SK-N-SH treated with all-trans-retinoic acid at 6 μM for 48 hours (cell line): ENCODE results near the gene PODNL1.
A peak's percentile ranks its signal among the peaks of the same experiment; 100 is the strongest.

ENCODE experiments used
- ATAC-seq: fragments of 200-7000 bp; cut with Tn5 transposase; 3 replicates; pipeline ENCODE4 v1.9.1; 2020; ENCODE audit warnings: mild to moderate bottlenecking, moderate library complexity
- ARNTL ChIP-seq: fragments of 450-650 bp; formaldehyde crosslinking; IDR thresholded peaks from 2 replicates; pipeline ENCODE4 v1.5.0; 2020; ENCODE audit warnings: low read depth, mild to moderate bottlenecking, moderate library complexity, borderline replicate concordance
- BACH2 ChIP-seq: fragments of 250-450 bp; sonication (Bioruptor Pico); IDR thresholded peaks from 2 replicates; pipeline ENCODE4 v1.9.0; 2021; ENCODE audit warnings: mild to moderate bottlenecking, borderline replicate concordance
- CREB5 ChIP-seq: fragments of 250-450 bp; sonication (Bioruptor Pico); IDR thresholded peaks from 2 replicates; pipeline ENCODE4 v1.5.1; 2020; ENCODE audit warnings: low read depth, mild to moderate bottlenecking, moderate library complexity
- CSDC2 ChIP-seq: fragments of 250-450 bp; sonication (Bioruptor Pico); IDR thresholded peaks from 2 replicates; pipeline ENCODE4 v1.5.0; 2020; ENCODE audit warnings: mild to moderate bottlenecking, moderate library complexity
- ESRRG ChIP-seq: fragments of 250-450 bp; sonication (Bioruptor Pico); IDR thresholded peaks from 2 replicates; pipeline ENCODE4 v1.6.1; 2021; ENCODE audit warnings: mild to moderate bottlenecking
- GLIS3 ChIP-seq: fragments of 250-450 bp; sonication (Bioruptor Pico); IDR thresholded peaks from 2 replicates; pipeline ENCODE4 v1.5.0; 2020; ENCODE audit warnings: mild to moderate bottlenecking, moderate library complexity
- ISL1 ChIP-seq: fragments of 250-450 bp; sonication (Bioruptor Pico); IDR thresholded peaks from 2 replicates; pipeline ENCODE4 v2.1.2; 2022; ENCODE audit warnings: mild to moderate bottlenecking, moderate library complexity
- OSR1 ChIP-seq: fragments of 250-450 bp; sonication (Bioruptor Pico); IDR thresholded peaks from 2 replicates; pipeline ENCODE4 v1.8.0; 2022; ENCODE audit warnings: moderate library complexity, mild to moderate bottlenecking, inconsistent platforms
- PATZ1 ChIP-seq: fragments of 250-450 bp; sonication (Bioruptor Pico); IDR thresholded peaks from 2 replicates; pipeline ENCODE4 v1.8.0; 2020; ENCODE audit warnings: mild to moderate bottlenecking, moderate library complexity, borderline replicate concordance
- POU6F1 ChIP-seq: fragments of 250-450 bp; sonication (Bioruptor Pico); IDR thresholded peaks from 2 replicates; pipeline ENCODE4 v1.8.0; 2021; ENCODE audit warnings: low read depth, mild to moderate bottlenecking, moderate library complexity, borderline replicate concordance
- PPARA ChIP-seq: fragments of 250-450 bp; sonication (Bioruptor Pico); IDR thresholded peaks from 2 replicates; pipeline ENCODE4 v1.5.0; 2020; ENCODE audit warnings: mild to moderate bottlenecking, borderline replicate concordance
- RARB ChIP-seq: fragments of 250-450 bp; sonication (Bioruptor Pico); IDR thresholded peaks from 2 replicates; pipeline ENCODE4 v1.8.0; 2021; ENCODE audit warnings: mild to moderate bottlenecking, moderate library complexity
- TOX ChIP-seq: fragments of 250-450 bp; sonication (Bioruptor Pico); IDR thresholded peaks from 2 replicates; pipeline ENCODE4 v1.8.0; 2021; ENCODE audit warnings: mild to moderate bottlenecking, moderate library complexity, borderline replicate concordance
- TSHZ2 ChIP-seq: fragments of 250-450 bp; sonication (Bioruptor Pico); IDR thresholded peaks from 2 replicates; pipeline ENCODE4 v1.5.0; 2020; ENCODE audit warnings: mild to moderate bottlenecking, moderate library complexity
- ZFP3 ChIP-seq: fragments of 250-450 bp; sonication (Bioruptor Pico); IDR thresholded peaks from 2 replicates; pipeline ENCODE4 v1.5.0; 2020; ENCODE audit warnings: mild to moderate bottlenecking, moderate library complexity
- ZNF565 ChIP-seq: fragments of 450-650 bp; formaldehyde crosslinking; conservative IDR thresholded peaks from 2 replicates; pipeline ENCODE4 v1.5.0; 2020; ENCODE audit warnings: low read depth, mild to moderate bottlenecking, moderate library complexity
- ZNF70 ChIP-seq: fragments of 450-650 bp; formaldehyde crosslinking; IDR thresholded peaks from 2 replicates; pipeline ENCODE4 v1.5.0; 2020; ENCODE audit warnings: mild to moderate bottlenecking, moderate library complexity
- ZNF8 ChIP-seq: fragments of 450-650 bp; formaldehyde crosslinking; IDR thresholded peaks from 2 replicates; pipeline ENCODE4 v1.5.0; 2020; ENCODE audit warnings: mild to moderate bottlenecking, moderate library complexity

PODNL1 gene

GRCh38 chr19:13987101-13987890, 49.1 kb upstream of the PODNL1 start (continued):
- no peak for TF ChIP-seq POU6F1 (CRISPR knock-in tag)
- TF ChIP-seq ARNTL (CRISPR knock-in tag): no peak
- no peak for TF ChIP-seq ZNF8
- TF ChIP-seq PPARA (CRISPR knock-in tag): no peak
- TF ChIP-seq ESRRG (CRISPR knock-in tag): no peak
- TF ChIP-seq ZNF565 (CRISPR knock-in tag): no peak

GRCh38 chr19:13986348-13986904, 48.2 kb upstream of the PODNL1 start:
- TF ChIP-seq GLIS3 (CRISPR knock-in tag): 0 out of 2 replicates have a peak, but pooled peaks have one; percentile 18
- TF ChIP-seq TSHZ2 (CRISPR knock-in tag): 0 out of 2 replicates have a peak, but pooled peaks have one; percentile 30
- TF ChIP-seq TOX (CRISPR knock-in tag): no peak
- TF ChIP-seq RARB (CRISPR knock-in tag): no peak
- no peak for TF ChIP-seq CREB5 (CRISPR knock-in tag)
- peak; percentile 11; the same call in 1 of the 2 replicates for TF ChIP-seq PATZ1 (CRISPR knock-in tag)
- TF ChIP-seq, all 23 proteins: peak for 3
- ATAC-seq: peak; percentile 89

GRCh38 chr19:13985771-13986347, 47.6 kb upstream of the PODNL1 start:
- peak; percentile 27 for ATAC-seq
- TF ChIP-seq ZNF565 (CRISPR knock-in tag) (no peak), PPARA (CRISPR knock-in tag) (no peak), TOX (CRISPR knock-in tag) (no peak), CSDC2 (no peak), ZFP3 (no peak), GLIS3 (CRISPR knock-in tag) (no peak), PATZ1 (CRISPR knock-in tag) (no peak), POU6F1 (CRISPR knock-in tag) (no peak), OSR1 (CRISPR knock-in tag) (no peak), ZNF70 (no peak), BACH2 (no peak), ISL1 (no peak), TSHZ2 (CRISPR knock-in tag) (no peak)
